NCI-H510A treated with DMSO at 0.1 percent for 48 hours (cell line): ENCODE data around the gene RRBP1.

Source experiments
- DNase-seq: peaks from one replicate; lab custom pipeline; 2025; lab: John Stamatoyannopoulos, UW

RRBP1 gene

GRCh38 chr20:17683218-17684076 lies 1.4 kb upstream of the RRBP1 start:
- no peak for DNase-seq

- DNase-seq: no peak
Observed at GRCh38 chr20:17682889-17683198, 802 bp upstream of the RRBP1 start.

GRCh38 chr20:17681726-17682102 lies 328 bp downstream of the RRBP1 start:
- no peak for DNase-seq

- DNase-seq: peak; percentile 77
Observed at GRCh38 chr20:17680836-17681725, 961 bp downstream of the RRBP1 start.

GRCh38 chr20:17679941-17680835 lies 1.9 kb downstream of the RRBP1 start:
- DNase-seq: peak; percentile 50

GRCh38 chr20:17678886-17679285 lies 3.2 kb downstream of the RRBP1 start:
- no peak for DNase-seq

- DNase-seq: no peak
Observed at GRCh38 chr20:17678295-17678694, 3.7 kb downstream of the RRBP1 start.

- DNase-seq: no peak
Observed at GRCh38 chr20:17676942-17677341, 5.1 kb downstream of the RRBP1 start.

GRCh38 chr20:17676378-17676759 lies 5.7 kb downstream of the RRBP1 start:
- no peak for DNase-seq

GRCh38 chr20:17675519-17676377 lies 6.3 kb downstream of the RRBP1 start:
- no peak for DNase-seq

- no peak for DNase-seq
Observed at GRCh38 chr20:17674722-17675518, 7.1 kb downstream of the RRBP1 start.

GRCh38 chr20:17673084-17673483 lies 9.0 kb downstream of the RRBP1 start:
- DNase-seq: no peak

- no peak for DNase-seq
Observed at GRCh38 chr20:17671565-17671964, 10.5 kb downstream of the RRBP1 start.

GRCh38 chr20:17671011-17671410 lies 11.0 kb downstream of the RRBP1 start:
- no peak for DNase-seq

- DNase-seq: no peak
Observed at GRCh38 chr20:17669306-17669931, 12.6 kb downstream of the RRBP1 start.

- no peak for DNase-seq
Observed at GRCh38 chr20:17668432-17668831, 13.6 kb downstream of the RRBP1 start.

- DNase-seq: no peak
Observed at GRCh38 chr20:17667445-17667844, 14.6 kb downstream of the RRBP1 start.

- DNase-seq: no peak
Observed at GRCh38 chr20:17666481-17666880, 15.6 kb downstream of the RRBP1 start.

- no peak for DNase-seq
Observed at GRCh38 chr20:17665756-17666155, 16.3 kb downstream of the RRBP1 start.
